NCI-H2171 treated with DMSO at 0.1 percent for 48 hours (cell line): Measurements from ENCODE around the gene SCN3A.

Source experiments
- DNase-seq: peaks from one replicate; lab custom pipeline; 2025; lab: John Stamatoyannopoulos, UW

SCN3A gene

DNA sequence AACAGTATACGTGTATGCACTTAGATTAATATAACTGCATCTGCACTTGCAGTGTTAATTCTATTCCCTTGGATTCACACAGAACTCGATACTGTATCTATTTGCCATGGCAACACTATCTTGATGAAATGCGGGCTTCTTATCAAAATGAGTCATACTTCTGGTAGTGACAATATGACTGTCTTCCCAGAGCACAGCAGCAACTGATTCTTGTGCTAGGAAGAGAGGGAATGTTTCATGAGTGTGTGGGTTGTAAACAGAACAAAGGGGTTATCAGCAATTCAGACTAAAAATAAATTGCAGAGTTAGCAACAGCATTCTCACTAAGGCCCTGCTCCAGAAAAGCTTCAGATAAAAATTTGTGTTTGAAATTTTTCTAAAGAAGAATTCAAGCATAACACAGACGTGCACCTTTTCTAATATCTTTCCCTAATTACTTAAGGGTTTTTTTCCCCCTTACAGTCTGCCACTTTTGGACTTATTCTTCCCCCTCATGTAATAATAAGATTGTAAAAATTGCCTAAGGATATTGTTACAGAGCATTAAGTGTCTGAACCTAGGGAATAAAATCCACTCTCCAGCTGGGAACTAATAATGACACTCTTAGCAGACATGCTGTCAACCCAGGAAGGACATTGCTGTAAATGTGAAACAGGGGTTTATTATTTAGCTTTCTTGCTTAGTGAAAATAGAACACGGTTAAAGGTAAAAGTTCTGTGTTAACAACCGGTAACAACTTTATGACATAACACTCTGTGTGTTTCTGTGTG, 148.6 kb downstream of the SCN3A start:
- DNase-seq, result peak; percentile 63

DNA sequence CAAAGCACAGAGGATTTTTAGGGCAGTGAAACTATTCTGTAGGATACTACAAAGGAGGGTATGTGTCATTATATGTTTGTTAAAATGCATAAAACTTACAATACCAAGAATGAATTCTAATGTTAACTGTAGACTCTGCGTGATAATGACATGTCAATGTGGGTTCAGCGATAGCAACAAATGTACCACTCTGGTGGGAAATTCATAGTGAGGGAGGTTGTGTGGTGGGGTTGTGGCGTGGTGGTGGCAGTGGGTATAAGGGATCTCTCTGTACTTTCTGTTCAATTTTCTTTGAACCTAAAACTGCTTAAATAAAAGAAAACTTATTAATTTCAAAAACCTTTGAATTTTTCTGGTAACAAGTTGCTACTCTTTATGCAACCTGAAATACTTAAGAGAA, 149.2 kb downstream of the SCN3A start:
- no peak for DNase-seq

DNA sequence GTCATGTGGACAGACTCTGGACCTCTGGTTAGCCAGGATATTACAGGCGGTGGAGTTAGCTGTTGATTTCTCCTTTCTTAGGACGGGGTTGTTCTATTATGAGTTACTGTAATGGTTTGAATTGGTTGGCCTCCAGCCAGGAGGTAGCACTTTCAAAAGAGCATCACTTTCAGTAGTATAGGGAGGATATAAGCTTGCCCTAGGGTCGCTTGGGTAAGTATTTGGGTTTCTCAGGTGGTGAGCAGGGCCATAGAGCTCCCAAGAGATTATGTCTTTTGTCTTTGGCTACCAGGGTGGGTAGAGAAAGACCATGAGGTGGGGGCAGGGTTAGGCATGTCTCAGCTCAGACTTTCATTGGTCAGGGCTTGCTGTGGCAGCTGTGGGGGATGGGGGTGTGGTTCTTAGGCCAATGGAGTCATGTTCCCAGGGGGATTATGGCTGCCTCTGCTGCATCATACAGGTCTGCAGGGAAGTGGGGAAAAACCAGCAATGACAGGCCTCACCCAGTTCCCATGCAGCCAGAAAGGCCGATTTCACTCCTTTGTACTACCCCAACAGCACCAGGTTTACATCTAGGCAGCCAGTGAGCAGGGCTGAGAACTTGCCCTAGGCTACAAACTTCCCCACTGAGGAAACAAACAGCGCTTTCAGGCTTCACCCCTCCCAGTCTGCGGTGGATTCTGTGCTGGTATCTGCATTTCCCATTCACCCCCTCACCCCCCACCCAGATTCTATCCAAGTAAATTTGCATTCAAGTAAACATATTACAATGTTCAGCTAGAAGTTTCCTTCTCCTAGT, 159.1 kb downstream of the SCN3A start:
- DNase-seq, result no peak
